ENCODE data around the gene TRIM23.

Gene TRIM23

GRCh38 chr5:65563777-65564176, 60.4 kb downstream of the TRIM23 start:
- peak; percentile 3 for DNase-seq

GRCh38 chr5:65562731-65563701, 61.1 kb downstream of the TRIM23 start, which contains the start of the genes CENPK and PPWD1:
Gene CENPK, minus strand, starts transcription at chr5:65563168. Its CDS starts 8,261 bp downstream, at chr5:65554907.
Gene PPWD1, plus strand, starts transcription at chr5:65563296. Its CDS starts 15 bp downstream, at chr5:65563311.
- peak; percentile 94 for DNase-seq

- no peak for DNase-seq
These were observed 67.4 kb downstream of the TRIM23 start for GRCh38 chr5:65556718-65557117.

- no peak for DNase-seq
These were observed 68.0 kb downstream of the TRIM23 start for GRCh38 chr5:65556181-65556580.

GRCh38 chr5:65555287-65555686, 68.8 kb downstream of the TRIM23 start:
- no peak for DNase-seq

GRCh38 chr5:65553941-65554340, 70.2 kb downstream of the TRIM23 start:
- no peak for DNase-seq

- no peak for DNase-seq
These were observed 75.9 kb downstream of the TRIM23 start for GRCh38 chr5:65548281-65548680.

GRCh38 chr5:65546141-65546540, 78.0 kb downstream of the TRIM23 start:
- no peak for DNase-seq

- no peak for DNase-seq
These were observed 79.7 kb downstream of the TRIM23 start for GRCh38 chr5:65544473-65544872.

- DNase-seq, result no peak
These were observed 84.3 kb downstream of the TRIM23 start for GRCh38 chr5:65539827-65540226.
